ENCODE measurements around the gene DRAM1. TPM values are rescaled to one million over a fixed set of nuclear protein-coding genes. Genes with fewer than 3 reads are reported as not detected.

The DRAM1 gene
- total and polyA plus RNA-seq, 2 donors (not counting 1 experiment from before 2014, with no cell fraction given): 2.1 to 10.2 TPM

GRCh38 chr12:101870925-101871324, 6.5 kb upstream of the DRAM1 start:
- no peaks in the 10 kb centered on the region for H3K27me3 ChIP-seq (replicated peaks in 1 of 4; ENCODE audit: control extremely low read depth in 1 of 4, control insufficient read depth in 3 of 4, insufficient read depth in 4 of 4, low read length in 3 of 4)
- Mint-ChIP-seq H3K9me3 (ENCODE audit: insufficient read depth) (peaks cover 2% of the 10 kb centered on the region), H3K27ac (no peak overlapping the region), H3K4me1 (no peaks in the 10 kb centered on the region), H3K4me3 (no peak overlapping the region), H3K27me3 (no peaks in the 10 kb centered on the region)
- no peak overlapping the region for H3K4me2 ChIP-seq (replicated peaks; ENCODE audit: low read depth, low read length, poor library complexity, severe bottlenecking)
- H3K4me3 ChIP-seq (ENCODE audit: control extremely low read depth in 1 of 5, extremely low read depth in 1 of 5, insufficient read depth in 1 of 5, low read depth in 2 of 5, low read length in 4 of 5): no peak overlapping the region
- intact Hi-C loops (cut with micrococcal nuclease): no loop called here
- H3K27ac ChIP-seq (ENCODE audit: low read length in 2 of 2): no peak overlapping the region
- H3K9ac ChIP-seq (ENCODE audit: low read length): no peak overlapping the region
- H2AFZ ChIP-seq (ENCODE audit: insufficient read depth, low read depth, low read length, poor library complexity, severe bottlenecking): no peak overlapping the region
- H4K20me1 ChIP-seq (ENCODE audit: control insufficient read depth, insufficient read depth, low read length, poor library complexity, severe bottlenecking): no peaks in the 10 kb centered on the region
- H3K4me1 ChIP-seq (ENCODE audit: control insufficient read depth in 2 of 2, insufficient read depth in 2 of 2, low read length in 2 of 2): no peaks in the 10 kb centered on the region
- TF ChIP-seq CTCF (IDR thresholded peaks at IDR 0.05) (no peak), EZH2 (IDR thresholded peaks at IDR 0.05; ENCODE audit: borderline replicate concordance, insufficient read depth, low read depth, low read length, poor library complexity, severe bottlenecking) (no peak)
- WGBS (ENCODE audit: insufficient coverage): no CpG with 5 or more reads among the region's 1 CpG
- CTCF ChIA-PET: no interaction called here
- no peaks in the 10 kb centered on the region for H3K36me3 ChIP-seq (replicated peaks in 1 of 2; ENCODE audit: control extremely low read depth in 1 of 2, control insufficient read depth in 1 of 2, extremely low read depth in 1 of 2, insufficient read depth in 2 of 2, low read length in 1 of 2)
- H3K79me2 ChIP-seq (ENCODE audit: control insufficient read depth, insufficient read depth, low read length): no peaks in the 10 kb centered on the region
- H3K9me3 ChIP-seq (ENCODE audit: control extremely low read depth in 1 of 3, control insufficient read depth in 2 of 3, insufficient read depth in 1 of 3, low read length in 2 of 3): peaks cover 0 to 4% (median 0%) of the 10 kb centered on the region in 3 donors
- DNase-seq (no peak), ATAC-seq (ENCODE audit: low read depth) (no peak)
- POLR2A ChIA-PET: no interaction called here

DNA sequence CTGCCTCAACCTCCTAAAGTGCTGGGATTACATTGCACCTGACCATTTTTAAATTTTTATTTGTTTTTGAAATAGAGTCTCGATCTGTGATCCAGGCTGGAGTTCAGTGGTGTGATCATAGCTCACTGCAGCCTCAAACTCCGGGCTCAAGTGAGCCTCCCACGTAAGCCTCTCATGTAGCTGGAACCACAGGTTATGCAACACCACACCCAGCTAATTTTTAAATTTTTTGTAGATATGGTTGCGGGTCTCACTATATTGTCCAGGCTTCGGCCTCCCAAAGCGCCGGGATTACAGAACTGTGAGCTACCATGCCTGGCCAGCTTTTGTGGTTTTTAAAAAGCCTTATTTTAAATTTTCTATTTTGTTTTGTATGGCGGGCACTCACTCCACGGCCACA, 2.2 kb upstream of the DRAM1 start:
- TF ChIP-seq EZH2 (IDR thresholded peaks at IDR 0.05; ENCODE audit: borderline replicate concordance, insufficient read depth, low read depth, low read length, poor library complexity, severe bottlenecking): no peak
- no peak for TF ChIP-seq CTCF (IDR thresholded peaks at IDR 0.05)
- Histone ChIP-seq H3K4me1 (ENCODE audit: control insufficient read depth in 2 of 2, insufficient read depth in 2 of 2, low read length in 2 of 2) (peaks cover 6 to 14% of the 10 kb centered on the region in 2 donors), H3K4me3 (ENCODE audit: control extremely low read depth in 1 of 5, extremely low read depth in 1 of 5, insufficient read depth in 1 of 5, low read depth in 2 of 5, low read length in 4 of 5) (no peak overlapping the region), H3K79me2 (ENCODE audit: control insufficient read depth, insufficient read depth, low read length) (no peaks in the 10 kb centered on the region), H3K27ac (ENCODE audit: low read length in 2 of 2) (no peak overlapping the region), H3K9ac (ENCODE audit: low read length) (no peak overlapping the region), H3K36me3 (replicated peaks in 1 of 2; ENCODE audit: control extremely low read depth in 1 of 2, control insufficient read depth in 1 of 2, extremely low read depth in 1 of 2, insufficient read depth in 2 of 2, low read length in 1 of 2) (no peaks in the 10 kb centered on the region), H3K27me3 (replicated peaks in 1 of 4; ENCODE audit: control extremely low read depth in 1 of 4, control insufficient read depth in 3 of 4, insufficient read depth in 4 of 4, low read length in 3 of 4) (no peaks in the 10 kb centered on the region), H3K4me2 (replicated peaks; ENCODE audit: low read depth, low read length, poor library complexity, severe bottlenecking) (no peak overlapping the region), H3K9me3 (ENCODE audit: control extremely low read depth in 1 of 3, control insufficient read depth in 2 of 3, insufficient read depth in 1 of 3, low read length in 2 of 3) (no peaks in the 10 kb centered on the region), H2AFZ (ENCODE audit: insufficient read depth, low read depth, low read length, poor library complexity, severe bottlenecking) (no peak overlapping the region), H4K20me1 (ENCODE audit: control insufficient read depth, insufficient read depth, low read length, poor library complexity, severe bottlenecking) (no peaks in the 10 kb centered on the region)
- Mint-ChIP-seq H3K4me1 (peaks cover 15% of the 10 kb centered on the region), H3K27me3 (no peaks in the 10 kb centered on the region), H3K27ac (no peak overlapping the region), H3K9me3 (ENCODE audit: insufficient read depth) (no peaks in the 10 kb centered on the region), H3K4me3 (no peak overlapping the region)
- ATAC-seq (ENCODE audit: low read depth): no peak
- WGBS (ENCODE audit: insufficient coverage): 65% methylated on average over 2 of the region's 9 CpGs
- POLR2A ChIA-PET: no interaction called here
- DNase-seq: no peak
- intact Hi-C loops (cut with micrococcal nuclease): loop anchor here (5.0 kb wide), 1 partner anchor 57 kb away; no protein-coding TSS in a partner anchor
- CTCF ChIA-PET: interaction anchor here (1.9 kb wide), 1 partner anchor 35 kb away, joined by 7 read pairs; no protein-coding TSS in a partner anchor

Data from B cell (primary cell).